RWPE2 (cell line): ENCODE data around the gene PLEKHG4B.
"Not testable (repeated sequence)": the region's sequence is repeated elsewhere in the genome, so short reads cannot be mapped to it uniquely, and the experiment has no call there.

Experiments used
- ATAC-seq: fragments of 200-7000 bp; cut with Tn5 transposase; 3 replicates; pipeline ENCODE4 v1.9.1; 2021; ENCODE audit warnings: low read depth
- DNase-seq: peaks from one replicate; pipeline ENCODE4 v3.0.0-alpha.2; 2020; ENCODE audit warnings: low spot score
- H3K27ac ChIP-seq: fragments of 450-650 bp; 2 replicates; pipeline ENCODE4 v1.5.1; 2017; ENCODE audit warnings: mild to moderate bottlenecking; ENCODE audit not compliant: poor library complexity, severe bottlenecking
- H3K27me3 ChIP-seq: fragments of 250-450 bp; sonication (Bioruptor Pico); 2 replicates; pipeline ENCODE4 v1.5.1; 2021; ENCODE audit warnings: mild to moderate bottlenecking, moderate library complexity; ENCODE audit not compliant: insufficient read depth, poor library complexity, severe bottlenecking
- H3K36me3 ChIP-seq: fragments of 250-450 bp; sonication (Bioruptor Pico); 2 replicates; pipeline ENCODE4 v1.5.1; 2020; ENCODE audit warnings: low read depth, mild to moderate bottlenecking, moderate library complexity
- H3K4me1 ChIP-seq: fragments of 250-450 bp; sonication (Bioruptor Pico); 2 replicates; pipeline ENCODE4 v1.5.1; 2021; ENCODE audit warnings: mild to moderate bottlenecking, moderate library complexity; ENCODE audit not compliant: insufficient read depth, poor library complexity, severe bottlenecking
- H3K4me3 ChIP-seq: fragments of 250-450 bp; sonication (Bioruptor Pico); 2 replicates; pipeline ENCODE4 v1.5.1; 2021; ENCODE audit warnings: mild to moderate bottlenecking, moderate library complexity; ENCODE audit not compliant: severe bottlenecking
- H3K9me3 ChIP-seq: fragments of 250-450 bp; sonication (Bioruptor Pico); 2 replicates; pipeline ENCODE4 v1.5.1; 2021; ENCODE audit warnings: mild to moderate bottlenecking, moderate library complexity; ENCODE audit not compliant: severe bottlenecking
- CTCF ChIP-seq: fragments of 450-650 bp; IDR thresholded peaks from one replicate; pipeline ENCODE4 v1.5.1; 2017; ENCODE audit warnings: mild to moderate bottlenecking, moderate library complexity; ENCODE audit not compliant: poor library complexity, severe bottlenecking

PLEKHG4B gene

GRCh38 chr5:99815-100214 is 7.8 kb downstream of the PLEKHG4B start:
- H3K27ac ChIP-seq: no peak overlapping the region
- H3K27me3 ChIP-seq: peaks cover 29% of the 10 kb centered on the region
- TF ChIP-seq CTCF: no peak
- no peak for DNase-seq
- no peak overlapping the region for H3K4me3 ChIP-seq
- H3K9me3 ChIP-seq: no peaks in the 10 kb centered on the region
- no peaks in the 10 kb centered on the region for H3K36me3 ChIP-seq
- no peaks in the 10 kb centered on the region for H3K4me1 ChIP-seq
- ATAC-seq: no peak

DNA sequence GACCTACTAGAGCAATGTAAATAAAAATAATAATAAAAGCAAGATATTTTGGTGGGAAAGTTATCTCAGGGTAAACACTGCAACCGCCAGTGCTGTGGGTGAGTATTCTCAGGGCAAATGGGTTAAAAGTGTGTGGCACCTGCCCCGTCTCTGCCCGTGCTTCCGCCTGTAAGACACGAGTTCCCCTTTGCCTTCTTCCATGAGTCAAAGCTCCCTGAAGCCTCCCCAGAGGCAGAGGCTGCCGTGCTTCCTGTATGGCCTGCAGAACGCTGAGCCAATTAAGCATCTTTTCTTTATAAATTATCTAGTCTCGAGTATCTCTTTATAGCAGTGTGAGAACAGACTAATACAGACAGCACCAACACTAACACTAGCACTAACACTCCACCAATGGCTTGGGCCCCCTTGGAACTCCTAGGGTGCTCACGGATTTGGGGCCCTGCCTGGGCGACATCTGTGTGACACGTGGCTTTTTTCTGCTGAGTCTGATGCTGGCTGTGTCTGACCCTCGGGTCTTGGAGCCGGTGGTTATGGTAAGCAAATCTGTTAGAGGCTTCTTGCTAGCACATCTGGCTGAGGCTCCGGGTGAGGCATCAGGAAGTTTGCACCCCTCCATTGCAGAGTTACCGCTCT is 10.6 kb downstream of the PLEKHG4B start:
- no peak overlapping the region for H3K4me3 ChIP-seq
- TF ChIP-seq CTCF: no peak
- no peaks in the 10 kb centered on the region for H3K9me3 ChIP-seq
- no peak for ATAC-seq
- H3K4me1 ChIP-seq: no peaks in the 10 kb centered on the region
- H3K27ac ChIP-seq: no peak overlapping the region
- no peaks in the 10 kb centered on the region for H3K36me3 ChIP-seq
- H3K27me3 ChIP-seq: peaks cover 39% of the 10 kb centered on the region
- no peak for DNase-seq

- not testable (repeated sequence) for H3K36me3 ChIP-seq, H3K4me1 ChIP-seq, DNase-seq, H3K4me3 ChIP-seq, ATAC-seq, H3K27ac ChIP-seq, H3K9me3 ChIP-seq
- H3K27me3 ChIP-seq: peaks cover 39% of the 10 kb centered on the region
These were observed 12.1 kb downstream of the PLEKHG4B start for GRCh38 chr5:104106-104505.

DNA sequence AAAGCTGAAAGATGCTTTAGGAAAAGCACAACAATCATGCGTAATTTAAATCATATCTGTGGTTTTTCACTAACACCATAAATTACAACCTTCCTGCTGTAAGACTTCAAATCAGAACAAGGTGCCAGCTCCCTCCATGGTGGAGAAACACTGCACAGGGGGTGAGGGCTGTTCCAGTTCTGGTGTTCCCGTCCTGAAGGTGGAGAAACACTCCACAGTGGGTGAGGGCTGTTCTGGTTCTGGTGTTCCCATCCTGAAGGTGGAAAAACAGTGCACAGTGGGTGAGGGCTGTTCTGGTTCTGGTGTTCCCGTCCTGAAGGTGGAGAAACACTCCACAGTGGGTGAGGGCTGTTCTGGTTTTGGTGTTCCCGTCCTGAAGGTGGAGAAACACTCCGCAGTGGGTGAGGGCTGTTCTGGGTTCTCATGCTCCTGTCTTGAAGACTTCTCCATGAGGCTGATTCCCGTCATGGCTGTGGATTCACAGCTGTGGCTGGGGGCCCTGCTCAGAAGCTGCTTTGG is 12.9 kb downstream of the PLEKHG4B start:
- TF ChIP-seq CTCF: no peak
- Histone ChIP-seq H3K27me3 (peaks cover 32% of the 10 kb centered on the region), H3K4me1 (no peaks in the 10 kb centered on the region), H3K36me3 (no peaks in the 10 kb centered on the region), H3K4me3 (no peak overlapping the region), H3K27ac (no peak overlapping the region), H3K9me3 (no peaks in the 10 kb centered on the region)
- ATAC-seq: no peak
- no peak for DNase-seq

GRCh38 chr5:105504-106070 is 13.6 kb downstream of the PLEKHG4B start:
- no peak for DNase-seq
- H3K27ac ChIP-seq: no peak overlapping the region
- no peak for TF ChIP-seq CTCF

More at GRCh38 chr5:105504-106070, 13.6 kb downstream of the PLEKHG4B start:
- no peaks in the 10 kb centered on the region for H3K36me3 ChIP-seq
- no peak for ATAC-seq
- no peaks in the 10 kb centered on the region for H3K9me3 ChIP-seq
- peaks cover 28% of the 10 kb centered on the region for H3K27me3 ChIP-seq
- no peaks in the 10 kb centered on the region for H3K4me1 ChIP-seq
- H3K4me3 ChIP-seq: no peak overlapping the region
